GM12878 (cell line): Measurements from ENCODE around the gene SLC12A6. TPM values are rescaled to one million over a fixed set of nuclear protein-coding genes. Genes with fewer than 3 reads are reported as not detected.

Source experiments
- ATAC-seq: fragments of 200-7000 bp; cut with Tn5 transposase; 3 replicates; pipeline ENCODE4 v1.9.1; 2020; ENCODE audit warnings: mild to moderate bottlenecking, moderate library complexity
- BruUV-seq: library from RNA; stranded (reverse); fragments of 400-500 nt; replicated peaks from 2 replicates; lab custom pipeline; 2021; lab: Mats Ljungman, UMichigan
- CTCF ChIA-PET: fragments of 300-600 bp; sonication (Branson Sonifier 250); formaldehyde crosslinking; extraction: SDS; loops from one replicate; lab custom pipeline; 2021; ENCODE audit warnings: inconsistent platforms; lab: Yijun Ruan, JAX
- POLR2A ChIA-PET: fragments of 350-600 bp; formaldehyde crosslinking; extraction: SDS; loops from one replicate; lab custom pipeline; 2021; ENCODE audit warnings: inconsistent platforms; lab: Charles Lee
- RAD21 ChIA-PET: fragments of 300-600 bp; sonication (Branson Sonifier 250); formaldehyde crosslinking; loops from one replicate; lab custom pipeline; 2023; ENCODE audit warnings: antibody characterized with exemption; ENCODE audit not compliant: unreplicated experiment; lab: Charles Lee
- SMC1A ChIA-PET: fragments of 300-600 bp; sonication (Branson Sonifier 250); formaldehyde crosslinking; loops from one replicate; lab custom pipeline; 2023; ENCODE audit not compliant: unreplicated experiment, uncharacterized antibody; lab: Charles Lee
- DNase-seq: peaks from one replicate; pipeline ENCODE4 v3.0.0-alpha.2; 2011; ENCODE audit warnings: low read depth, low spot score
- FAIRE-seq: peaks from 3 replicates; lab custom pipeline; 2011; peaks lifted over from hg19 to GRCh38; lab: Jason Lieb, UNC
- H2AFZ ChIP-seq: 2 replicates; pipeline ENCODE4 v1.6.0; 2011; ENCODE audit warnings: low read depth, low read length, control low read depth; ENCODE audit not compliant: control insufficient read depth
- H3K27ac ChIP-seq: 2 replicates; pipeline ENCODE4 v1.5.1; 2011; ENCODE audit warnings: control low read depth; ENCODE audit not compliant: control insufficient read depth, insufficient read depth
- H3K27me3 ChIP-seq, 2 experiments: replicated peaks in 1 of 2; 2 replicates each; pipeline versions ENCODE4 v1.6.0 to v1.6.1; 2011; ENCODE audit warnings: low read length in 1 of 2; ENCODE audit not compliant: control insufficient read depth in 2 of 2, insufficient read depth in 2 of 2
- H3K36me3 ChIP-seq, 2 experiments: 2 replicates each; pipeline ENCODE4 v1.5.1; 2011; ENCODE audit warnings: low read length in 1 of 2; ENCODE audit not compliant: control insufficient read depth in 2 of 2, insufficient read depth in 2 of 2
- H3K4me1 ChIP-seq: 2 replicates; pipeline ENCODE4 v1.6.1; 2011; ENCODE audit warnings: mild to moderate bottlenecking, low read length, moderate library complexity, mixed read lengths; ENCODE audit not compliant: control insufficient read depth, insufficient read depth
- H3K4me2 ChIP-seq: 2 replicates; pipeline ENCODE4 v1.6.0; 2011; ENCODE audit warnings: control low read depth; ENCODE audit not compliant: control insufficient read depth, insufficient read depth
- H3K4me3 ChIP-seq: fragments of 200-600 bp; sonication (generic); 2 replicates; pipeline ENCODE4 v1.5.1; 2016
- H3K79me2 ChIP-seq: 2 replicates; pipeline ENCODE4 v1.6.0; 2011; ENCODE audit warnings: low read length; ENCODE audit not compliant: control insufficient read depth, insufficient read depth
- H3K9ac ChIP-seq: 2 replicates; pipeline ENCODE4 v1.8.0; 2011; ENCODE audit warnings: low read length, control low read depth, mixed read lengths; ENCODE audit not compliant: control insufficient read depth, insufficient read depth
- H3K9me3 ChIP-seq: replicated peaks from 3 replicates; pipeline ENCODE4 v1.5.1; 2011; ENCODE audit warnings: mild to moderate bottlenecking, low read length; ENCODE audit not compliant: control insufficient read depth, insufficient read depth
- H4K20me1 ChIP-seq: 2 replicates; pipeline ENCODE4 v1.6.0; 2011; ENCODE audit not compliant: control insufficient read depth, insufficient read depth
- BACH1 ChIP-seq: fragments of 450-650 bp; IDR thresholded peaks from 2 replicates; pipeline ENCODE4 v1.6.1; 2017; ENCODE audit warnings: mild to moderate bottlenecking, borderline replicate concordance
- BCL11A ChIP-seq: IDR thresholded peaks from 2 replicates; pipeline ENCODE4 v1.6.1; 2011; ENCODE audit warnings: low read depth, low read length
- FOXK2 ChIP-seq: fragments of 450-650 bp; IDR thresholded peaks from 2 replicates; pipeline ENCODE4 v1.6.1; 2017; ENCODE audit warnings: mild to moderate bottlenecking, moderate library complexity
- GABPA ChIP-seq: IDR thresholded peaks from 2 replicates; pipeline ENCODE4 v1.6.1; 2014; ENCODE audit warnings: antibody characterized with exemption, low read depth, mild to moderate bottlenecking, inconsistent platforms
- NFYA ChIP-seq: IDR thresholded peaks from 2 replicates; pipeline ENCODE4 v1.6.1; 2011; ENCODE audit warnings: low read depth, mild to moderate bottlenecking, low read length, improper control_type of control experiment, borderline replicate concordance
- PAX5 ChIP-seq: IDR thresholded peaks from 2 replicates; pipeline ENCODE4 v1.6.1; 2011; ENCODE audit warnings: low read depth, low read length, borderline replicate concordance
- RUNX3 ChIP-seq: IDR thresholded peaks from 2 replicates; pipeline ENCODE4 v1.6.1; 2012; ENCODE audit warnings: low read length, inconsistent platforms
- SIX5 ChIP-seq: IDR thresholded peaks from 2 replicates; pipeline ENCODE4 v1.6.1; 2011; ENCODE audit warnings: mild to moderate bottlenecking, low read depth, low read length, moderate library complexity; ENCODE audit not compliant: severe bottlenecking
- SRF ChIP-seq, 2 experiments: IDR thresholded peaks; 2 replicates each; pipeline ENCODE4 v1.6.1; 2011; ENCODE audit warnings: low read depth in 2 of 2, low read length in 2 of 2, mild to moderate bottlenecking in 1 of 2, moderate library complexity in 1 of 2
- TCF3 ChIP-seq: IDR thresholded peaks from 2 replicates; pipeline ENCODE4 v1.6.1; 2012; ENCODE audit warnings: low read depth, mild to moderate bottlenecking, low read length, borderline replicate concordance; ENCODE audit not compliant: insufficient read depth
- WRNIP1 ChIP-seq: IDR thresholded peaks from 2 replicates; pipeline ENCODE4 v1.6.1; 2011; ENCODE audit warnings: low read depth, low read length, improper control_type of control experiment, borderline replicate concordance
- ZNF207 ChIP-seq: fragments of 450-650 bp; IDR thresholded peaks from 2 replicates; pipeline ENCODE4 v1.6.1; 2014; ENCODE audit warnings: antibody characterized with exemption, mild to moderate bottlenecking, borderline replicate concordance
- ZNF622 ChIP-seq: fragments of 450-650 bp; IDR thresholded peaks from 2 replicates; pipeline ENCODE4 v1.6.1; 2017; ENCODE audit warnings: mild to moderate bottlenecking, inconsistent platforms
- WGBS: methylation state at CpG from one replicate; pipeline ENCODE4 v1.1.6; 2016; ENCODE audit warnings: low lambda C conversion rate; ENCODE audit not compliant: insufficient replicate concordance, insufficient coverage; ENCODE audit errors: missing lambda C conversion rate; 5-methylcytosine and 5-hydroxymethylcytosine counted together
- in situ Hi-C: fragments of 300-500 bp; cut with MboI; formaldehyde crosslinking; loops from 9 replicates; pipeline ENCODE4 v1.14.3; 2018; ENCODE audit warnings: mixed read lengths
- intact Hi-C: fragments of 100-400 bp; cut with micrococcal nuclease; formaldehyde crosslinking; loops from one replicate; pipeline ENCODE4 v1.14.2; 2022; ENCODE audit not compliant: unreplicated experiment
- polyA plus RNA-seq, 11 experiments: library from polyadenylated mRNA; depleted of rRNA in 4 of 11; unstranded in 6 of 11; stranded (reverse) in 5 of 11; fragments of >200 nt; fragmentation: Nextera tagmentation in 4 of 11; fragmentation: Illumina TruSeq in 1 of 11; extraction: Ambion mirVana in 4 of 11; extraction: Trizol in 1 of 11; gene quantifications; 1 replicate in 1 of 11; 2 replicates in 10 of 11; pipeline versions ENCODE4 v1.2.1 to v1.2.3, GENCODE V29; 2011 to 2016; ENCODE audit warnings: inconsistent platforms in 2 of 11, missing spikeins in 2 of 11, low read depth in 1 of 11
- total RNA-seq, 4 experiments: library from RNA; depleted of rRNA in 3 of 4; stranded (reverse); fragments of >200 nt in 3 of 4; fragmentation: Illumina TruSeq in 1 of 4; extraction: Trizol in 1 of 4; gene quantifications; 2 replicates each; pipeline versions ENCODE4 v1.2.1 to v1.2.3, GENCODE V29; 2013 to 2021
- TF ChIP-seq, protein P1 (sequence below): IDR thresholded peaks from 2 replicates; pipeline ENCODE4 v1.6.1; 2011; ENCODE audit warnings: borderline replicate concordance, low read depth, mild to moderate bottlenecking, moderate library complexity, mixed read lengths, low read length; ENCODE audit not compliant: insufficient read depth; ENCODE audit errors: extremely low read length

Gene SLC12A6
- total and polyA plus RNA-seq, 10 of the 15 experiments (the other 5 are each of a cell fraction or from before 2014, with no cell fraction given) = 4.7 to 94.4 (median 34.2) TPM

- Histone ChIP-seq H3K27ac (no peak overlapping the region), H3K36me3 (peaks cover 0 to 3% of the 10 kb centered on the region in 2 experiments; a peak in 2 of 4 replicates), H3K4me1 (no peaks in the 10 kb centered on the region), H4K20me1 (no peaks in the 10 kb centered on the region), H3K79me2 (peaks cover 7% of the 10 kb centered on the region), H3K4me2 (no peak overlapping the region), H3K27me3 (no peaks in the 10 kb centered on the region), H3K9ac (no peak overlapping the region), H3K4me3 (no peak overlapping the region), H2AFZ (no peak overlapping the region), H3K9me3 (no peaks in the 10 kb centered on the region; the same call in 1 of the 3 replicates)
- SMC1A ChIA-PET = interaction anchor here (1.1 to 1.4 kb wide), 2 partner anchors 52 to 177 kb away, joined by 3 read pairs; no protein-coding TSS in a partner anchor
- ATAC-seq (no peak), FAIRE-seq (no peak), DNase-seq (no peak)
- POLR2A ChIA-PET = no interaction called here
- TF ChIP-seq ZNF622 (no peak), GABPA (no peak), BCL11A (no peak), RUNX3 (no peak), ZNF207 (no peak), NFYA (no peak), PAX5 (no peak), SIX5 (no peak), FOXK2 (no peak), WRNIP1 (no peak), TCF3 (no peak), SRF (IDR thresholded peaks at IDR 0.05; ENCODE audit: low read depth in 2 of 2, low read length in 2 of 2) (no peak), BACH1 (no peak)
- TF ChIP-seq, protein P1, sequence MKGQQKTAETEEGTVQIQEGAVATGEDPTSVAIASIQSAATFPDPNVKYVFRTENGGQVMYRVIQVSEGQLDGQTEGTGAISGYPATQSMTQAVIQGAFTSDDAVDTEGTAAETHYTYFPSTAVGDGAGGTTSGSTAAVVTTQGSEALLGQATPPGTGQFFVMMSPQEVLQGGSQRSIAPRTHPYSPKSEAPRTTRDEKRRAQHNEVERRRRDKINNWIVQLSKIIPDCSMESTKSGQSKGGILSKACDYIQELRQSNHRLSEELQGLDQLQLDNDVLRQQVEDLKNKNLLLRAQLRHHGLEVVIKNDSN = no peak
- intact Hi-C loops (no loop called here), in situ Hi-C loops (no loop called here)
- CTCF ChIA-PET = no interaction called here
- RAD21 ChIA-PET = no interaction called here
- WGBS = 89% methylated on average over 5 of the region's 5 CpGs
- TSS peak; percentile 47 for BruUV-seq
These were observed 148.9 kb downstream of the SLC12A6 start for GRCh38 chr15:34188711-34189110.
